Liver (tissue), 3 donors: Measurements from ENCODE around the gene ANGEL2.

Experiments
- ATF3 ChIP-seq: IDR thresholded peaks from 2 replicates; pipeline ENCODE4 v1.6.1; 2016; ENCODE audit warnings: antibody characterized with exemption
- GABPA ChIP-seq, 2 donors: IDR thresholded peaks in 1 of 2; conservative IDR thresholded peaks in 1 of 2; 2 replicates each; pipeline ENCODE4 v1.6.1; 2016; ENCODE audit warnings: antibody characterized with exemption in 2 of 2, mild to moderate bottlenecking in 1 of 2, moderate library complexity in 1 of 2
- REST ChIP-seq: IDR thresholded peaks from 2 replicates; pipeline ENCODE4 v1.6.1; 2016; ENCODE audit warnings: antibody characterized with exemption, mild to moderate bottlenecking
- SP1 ChIP-seq: IDR thresholded peaks from 2 replicates; pipeline ENCODE4 v1.6.1; 2018; ENCODE audit warnings: antibody characterized with exemption, mild to moderate bottlenecking
- TF ChIP-seq, protein P1 (sequence below): fragments of 150-350 bp; IDR thresholded peaks from 2 replicates; pipeline ENCODE4 v1.5.1; 2017; ENCODE audit warnings: improper control_type of control experiment, low read depth, low read length; ENCODE audit not compliant: missing input control
- TF ChIP-seq, protein P2 (sequence below): IDR thresholded peaks from 2 replicates; pipeline ENCODE4 v1.6.1; 2016; ENCODE audit warnings: antibody characterized with exemption
- donor health status: healthy.
- donor health status: healthy.

- TF ChIP-seq, protein P1, sequence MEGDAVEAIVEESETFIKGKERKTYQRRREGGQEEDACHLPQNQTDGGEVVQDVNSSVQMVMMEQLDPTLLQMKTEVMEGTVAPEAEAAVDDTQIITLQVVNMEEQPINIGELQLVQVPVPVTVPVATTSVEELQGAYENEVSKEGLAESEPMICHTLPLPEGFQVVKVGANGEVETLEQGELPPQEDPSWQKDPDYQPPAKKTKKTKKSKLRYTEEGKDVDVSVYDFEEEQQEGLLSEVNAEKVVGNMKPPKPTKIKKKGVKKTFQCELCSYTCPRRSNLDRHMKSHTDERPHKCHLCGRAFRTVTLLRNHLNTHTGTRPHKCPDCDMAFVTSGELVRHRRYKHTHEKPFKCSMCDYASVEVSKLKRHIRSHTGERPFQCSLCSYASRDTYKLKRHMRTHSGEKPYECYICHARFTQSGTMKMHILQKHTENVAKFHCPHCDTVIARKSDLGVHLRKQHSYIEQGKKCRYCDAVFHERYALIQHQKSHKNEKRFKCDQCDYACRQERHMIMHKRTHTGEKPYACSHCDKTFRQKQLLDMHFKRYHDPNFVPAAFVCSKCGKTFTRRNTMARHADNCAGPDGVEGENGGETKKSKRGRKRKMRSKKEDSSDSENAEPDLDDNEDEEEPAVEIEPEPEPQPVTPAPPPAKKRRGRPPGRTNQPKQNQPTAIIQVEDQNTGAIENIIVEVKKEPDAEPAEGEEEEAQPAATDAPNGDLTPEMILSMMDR, result no peak
- TF ChIP-seq REST, result no peak
- no peak for TF ChIP-seq GABPA (IDR thresholded peaks at IDR 0.05 in 1 of 2, conservative IDR thresholded peaks at IDR 0.05 in 1 of 2)
- TF ChIP-seq, protein P2, sequence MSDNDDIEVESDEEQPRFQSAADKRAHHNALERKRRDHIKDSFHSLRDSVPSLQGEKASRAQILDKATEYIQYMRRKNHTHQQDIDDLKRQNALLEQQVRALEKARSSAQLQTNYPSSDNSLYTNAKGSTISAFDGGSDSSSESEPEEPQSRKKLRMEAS, result no peak
- no peak for TF ChIP-seq ATF3
- no peak for TF ChIP-seq SP1
Measured at GRCh38 chr1:213035573-213035972, 19.9 kb upstream of the ANGEL2 start.
